ENCODE results near the gene PRKN.

- no peak for TF ChIP-seq CTCF (conservative IDR thresholded peaks at IDR 0.05; ENCODE audit: low read depth in 2 of 2)
- no peak for TF ChIP-seq ZNF114 (CRISPR knock-in tag; IDR thresholded peaks at IDR 0.05)
- TF ChIP-seq POLR2AphosphoS5 (IDR thresholded peaks at IDR 0.05; ENCODE audit: low read depth) = no peak
- TF ChIP-seq EZH2 (IDR thresholded peaks at IDR 0.05; ENCODE audit: low read depth, unreplicated experiment) = no peak
- TF ChIP-seq JUNB (IDR thresholded peaks at IDR 0.05; ENCODE audit: unreplicated experiment) = no peak
- TF ChIP-seq EZH2phosphoT487 (IDR thresholded peaks at IDR 0.05; ENCODE audit: unreplicated experiment) = no peak
- no peak for TF ChIP-seq REST (IDR thresholded peaks at IDR 0.05; ENCODE audit: unreplicated experiment)
- TF ChIP-seq CREB1 (CRISPR knock-in tag; IDR thresholded peaks at IDR 0.05; ENCODE audit: low read depth) = no peak
These were observed 801.2 kb downstream of the PRKN start for GRCh38 chr6:161926324-161926723.

Measured in GM23338 (cell line).